SHP77 (cell line): ENCODE data around the gene CDKL5.

Source experiments
- DNase-seq, 2 experiments: peaks; one replicate each; lab custom pipeline; 2025; lab: John Stamatoyannopoulos, UW

CDKL5 gene

GRCh38 chrX:18457000-18457399 lies 31.6 kb downstream of the CDKL5 start:
- DNase-seq: no peak

GRCh38 chrX:18461431-18461830 lies 36.0 kb downstream of the CDKL5 start:
- no peak for DNase-seq

- DNase-seq: no peak
Observed at GRCh38 chrX:18464499-18464898, 39.1 kb downstream of the CDKL5 start.

DNA sequence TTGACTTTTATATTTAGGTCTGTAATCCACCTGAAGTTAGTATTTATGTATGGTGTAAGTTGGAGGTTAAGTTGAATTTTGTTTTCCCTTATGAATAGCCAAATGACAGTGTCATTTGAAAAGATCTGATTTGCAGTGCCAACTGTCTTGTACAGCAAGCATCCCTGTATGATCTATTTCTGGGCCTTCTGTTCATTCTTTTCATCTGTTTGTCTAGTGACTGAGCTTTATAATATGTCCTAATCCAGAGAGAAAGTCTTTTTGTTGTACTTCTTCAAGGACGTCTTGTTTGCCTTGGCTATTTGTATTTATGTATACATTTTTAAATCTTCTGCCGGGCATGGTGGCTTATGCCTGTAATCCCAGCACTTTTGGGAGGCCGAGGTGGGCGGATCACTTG lies 39.6 kb downstream of the CDKL5 start:
- no peak for DNase-seq

- no peak for DNase-seq
Observed at GRCh38 chrX:18468599-18468998, 43.2 kb downstream of the CDKL5 start.

GRCh38 chrX:18471296-18471695 lies 45.9 kb downstream of the CDKL5 start:
- DNase-seq: no peak

GRCh38 chrX:18490806-18491555 lies 65.6 kb downstream of the CDKL5 start:
- DNase-seq: no peak

GRCh38 chrX:18491587-18492340 lies 66.4 kb downstream of the CDKL5 start:
- no peak for DNase-seq

- DNase-seq: no peak
Observed at GRCh38 chrX:18534949-18535348, 109.5 kb downstream of the CDKL5 start.

GRCh38 chrX:18537068-18537467 lies 111.7 kb downstream of the CDKL5 start:
- no peak for DNase-seq

- no peak for DNase-seq
Observed at GRCh38 chrX:18537524-18537923, 112.1 kb downstream of the CDKL5 start.

DNA sequence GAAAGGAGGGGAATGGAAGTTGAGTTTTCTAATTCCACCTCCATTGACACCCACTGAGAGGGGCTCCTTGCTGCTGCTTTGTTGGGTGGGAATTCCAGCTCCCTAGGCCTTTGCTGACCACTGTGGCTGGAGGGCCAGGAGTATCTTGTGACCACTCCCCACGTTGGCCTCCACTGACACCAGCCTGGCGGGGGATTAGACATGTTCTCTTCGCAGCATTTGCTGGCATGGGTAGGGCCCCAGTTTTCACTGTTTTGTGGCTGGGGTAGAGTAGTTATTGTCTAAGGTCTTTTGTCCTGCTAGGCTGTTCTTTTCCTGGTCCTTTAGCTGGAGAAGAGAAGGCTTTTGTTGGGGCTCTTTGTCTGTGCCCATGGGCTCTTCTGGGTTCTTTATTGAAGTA lies 116.7 kb downstream of the CDKL5 start:
- DNase-seq: no peak

DNA sequence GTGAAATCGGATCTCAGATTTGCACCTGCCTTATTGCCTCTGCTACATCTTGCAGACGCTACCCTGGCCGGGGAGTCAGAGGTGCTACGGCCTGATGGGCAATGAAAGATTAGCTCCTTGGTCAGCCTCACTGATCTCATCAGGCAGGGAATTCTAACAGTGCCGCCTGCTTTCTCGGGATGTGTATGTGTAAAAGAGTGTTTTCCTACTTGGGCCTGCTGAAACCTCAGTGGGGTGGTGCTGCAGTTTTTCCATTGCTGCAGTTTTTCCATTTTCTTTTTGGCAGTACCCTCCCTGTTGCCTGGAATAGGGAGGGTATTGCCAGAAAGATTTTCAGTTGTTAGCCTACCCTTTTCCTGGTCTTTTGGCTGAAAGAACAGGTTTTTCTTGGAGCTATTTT lies 117.5 kb downstream of the CDKL5 start:
- DNase-seq: no peak

DNA sequence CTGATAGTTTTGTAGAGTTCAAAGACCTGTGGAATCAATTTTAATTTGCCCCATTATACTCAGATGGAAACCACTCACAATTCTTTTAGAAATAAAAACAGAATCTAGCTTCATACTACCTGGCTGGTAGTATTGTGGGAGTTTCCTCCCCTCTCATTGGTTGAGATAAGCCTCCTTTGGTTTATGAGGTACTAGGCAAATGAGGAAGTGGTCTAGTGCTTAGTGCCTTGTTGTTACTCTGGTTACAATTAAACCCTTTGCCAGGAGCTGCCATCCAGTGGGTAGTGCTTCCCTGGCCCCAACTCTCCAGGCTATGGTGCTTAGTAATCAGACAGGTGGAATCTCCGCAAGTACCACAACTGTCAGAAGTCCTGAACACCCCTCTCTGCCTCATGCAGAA lies 118.3 kb downstream of the CDKL5 start:
- no peak for DNase-seq

DNA sequence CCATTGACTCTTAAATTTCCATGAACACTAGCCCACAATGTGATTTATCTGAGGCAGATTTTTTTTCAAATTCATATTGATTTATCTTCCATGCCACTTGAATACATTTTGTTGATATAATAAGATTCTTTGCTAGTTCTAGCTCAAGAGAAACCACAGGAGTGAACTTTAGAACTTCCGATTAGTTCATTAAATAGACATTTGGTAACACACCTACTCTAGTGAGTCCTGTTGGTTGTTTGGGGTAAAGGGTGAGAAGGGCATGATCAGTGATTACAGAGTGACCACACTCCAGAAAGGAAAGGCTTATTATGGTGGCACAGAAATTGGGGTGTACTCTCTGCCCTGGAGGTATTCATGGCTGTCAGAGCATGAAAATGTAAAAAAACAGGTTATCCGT lies 120.4 kb downstream of the CDKL5 start:
- no peak for DNase-seq

- no peak for DNase-seq
Observed at GRCh38 chrX:18548996-18549395, 123.6 kb downstream of the CDKL5 start.

- DNase-seq: no peak
Observed at GRCh38 chrX:18549643-18550042, 124.2 kb downstream of the CDKL5 start.

GRCh38 chrX:18557879-18558278 lies 132.5 kb downstream of the CDKL5 start:
- DNase-seq: no peak

DNA sequence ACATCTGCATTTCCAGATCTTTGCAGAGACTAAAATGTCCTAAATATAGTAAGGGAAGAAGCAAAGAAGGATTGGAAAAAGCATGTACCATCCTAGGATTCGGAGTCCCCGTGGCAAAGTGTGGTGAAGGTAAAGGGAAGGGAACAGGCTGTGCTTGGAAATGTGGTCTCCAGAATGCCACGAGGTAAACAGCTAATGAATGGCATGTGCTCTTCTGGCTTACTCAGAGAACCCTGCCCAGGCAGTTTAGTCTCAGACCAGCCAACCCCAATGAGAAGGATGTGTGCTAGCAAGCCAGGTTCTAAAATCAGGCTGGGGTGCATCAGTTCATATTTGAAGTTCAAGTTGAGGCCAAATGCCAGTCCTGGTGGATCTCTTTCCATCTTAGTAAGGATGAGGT lies 133.4 kb downstream of the CDKL5 start:
- DNase-seq: no peak

DNA sequence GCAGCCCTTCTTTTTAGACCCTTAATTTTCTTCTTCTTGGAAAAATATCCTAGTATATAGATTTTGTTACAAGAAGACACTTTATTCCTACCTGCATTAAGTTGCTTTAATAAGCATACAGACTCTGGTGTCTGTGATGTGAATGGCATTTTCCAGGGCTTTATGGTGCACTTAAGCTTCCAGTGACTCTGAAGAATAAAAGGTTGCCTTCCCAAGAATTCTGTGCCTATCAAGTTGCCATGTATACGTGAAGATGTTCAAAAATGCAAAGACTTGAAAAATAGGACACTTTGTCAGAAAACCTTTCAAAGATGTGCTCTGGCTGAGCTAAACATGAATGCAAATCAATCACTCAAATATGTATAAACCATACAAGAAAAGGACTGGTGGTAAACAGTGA lies 135.6 kb downstream of the CDKL5 start:
- no peak for DNase-seq

- no peak for DNase-seq
Observed at GRCh38 chrX:18565727-18566126, 140.3 kb downstream of the CDKL5 start.

DNA sequence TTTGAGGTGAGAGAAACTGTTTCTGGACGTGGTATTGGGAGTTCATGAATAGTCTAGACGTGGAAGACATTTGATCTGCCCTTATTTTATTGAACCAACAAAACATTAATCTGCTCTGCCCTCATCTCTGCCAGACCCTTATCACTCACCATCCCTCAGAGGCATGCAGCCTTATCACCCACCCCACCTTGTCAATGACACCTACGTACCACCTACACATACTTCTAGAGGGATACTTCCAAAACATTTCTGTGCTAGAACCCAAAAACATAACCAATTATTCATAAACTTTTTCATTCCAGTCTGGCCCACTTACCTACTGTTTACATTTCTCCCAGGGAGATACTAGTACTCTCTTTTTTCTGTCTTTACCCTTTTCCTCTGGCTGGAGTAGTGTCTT lies 141.3 kb downstream of the CDKL5 start:
- no peak for DNase-seq

GRCh38 chrX:18573556-18573955 lies 148.1 kb downstream of the CDKL5 start:
- DNase-seq: no peak

DNA sequence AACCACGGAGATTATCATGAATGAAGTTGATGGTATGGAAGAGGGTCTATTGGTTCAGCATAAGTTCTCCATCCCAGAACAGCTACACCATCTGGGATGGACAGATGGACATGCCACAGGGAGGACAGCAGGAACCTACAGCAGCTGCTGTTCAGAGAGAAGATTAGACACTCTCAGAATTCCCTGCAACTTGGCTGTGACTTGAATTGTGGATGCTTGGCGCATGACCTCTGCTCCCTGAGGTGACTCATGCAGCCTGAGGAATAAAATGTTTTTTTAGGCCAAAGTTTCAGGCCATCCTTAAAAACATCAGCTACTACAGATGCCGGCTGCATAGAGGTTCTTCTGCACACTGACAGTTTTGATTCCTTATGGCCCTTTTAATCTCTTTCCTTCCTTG lies 149.2 kb downstream of the CDKL5 start:
- no peak for DNase-seq
